Fibroblast of lung (primary cell): ENCODE data around the gene SLC49A4. TPM values are rescaled to one million over a fixed set of nuclear protein-coding genes. Genes with fewer than 3 reads are reported as not detected.

ENCODE experiments used
- DNase-seq, 2 donors: peaks; one replicate each; pipeline versions ENCODE4 v3.0.0 to v3.0.0-alpha.2; 2010; ENCODE audit warnings: low read depth in 2 of 2
- H2AFZ ChIP-seq: 2 replicates; pipeline ENCODE4 v1.5.1; 2012; ENCODE audit warnings: low read length, control low read depth, inconsistent platforms
- H3K27ac ChIP-seq: 2 replicates; pipeline ENCODE4 v1.5.1; 2011; ENCODE audit warnings: low read length, control low read depth; ENCODE audit not compliant: insufficient read depth
- H3K27me3 ChIP-seq: 2 replicates; pipeline ENCODE4 v1.5.1; 2011; ENCODE audit warnings: mild to moderate bottlenecking, low read length; ENCODE audit not compliant: control insufficient read depth, insufficient read depth
- H3K36me3 ChIP-seq: 2 replicates; pipeline ENCODE4 v1.5.1; 2011; ENCODE audit warnings: low read length; ENCODE audit not compliant: control insufficient read depth, insufficient read depth
- H3K4me1 ChIP-seq: 2 replicates; pipeline ENCODE4 v1.5.1; 2011; ENCODE audit warnings: low read length; ENCODE audit not compliant: control insufficient read depth, insufficient read depth; ENCODE audit errors: extremely low read depth
- H3K4me2 ChIP-seq: 2 replicates; pipeline ENCODE4 v1.5.1; 2011; ENCODE audit warnings: low read length, control low read depth; ENCODE audit not compliant: insufficient read depth; ENCODE audit errors: extremely low read depth
- H3K4me3 ChIP-seq, 4 experiments: fragments of 200-600 bp in 1 of 4; sonication (generic) in 1 of 4; replicated peaks in 1 of 4; 2 replicates each; pipeline ENCODE4 v1.5.1; 2011 to 2016; ENCODE audit warnings: low read length in 4 of 4, low read depth in 3 of 4, mild to moderate bottlenecking in 3 of 4, control low read depth in 2 of 4, inconsistent platforms in 1 of 4, mixed read lengths in 1 of 4; ENCODE audit not compliant: insufficient read depth in 1 of 4; ENCODE audit errors: control extremely low read depth in 1 of 4
- H3K79me2 ChIP-seq: 2 replicates; pipeline ENCODE4 v1.5.1; 2012; ENCODE audit warnings: mild to moderate bottlenecking, low read length, inconsistent platforms; ENCODE audit not compliant: control insufficient read depth, insufficient read depth
- H3K9ac ChIP-seq: 2 replicates; pipeline ENCODE4 v1.5.1; 2011; ENCODE audit warnings: mild to moderate bottlenecking, low read length, control low read depth; ENCODE audit not compliant: insufficient read depth
- H3K9me3 ChIP-seq: 2 replicates; pipeline ENCODE4 v1.5.1; 2012; ENCODE audit warnings: low read depth, low read length; ENCODE audit not compliant: control insufficient read depth, insufficient read depth
- H4K20me1 ChIP-seq: 2 replicates; pipeline ENCODE4 v1.5.1; 2011; ENCODE audit warnings: low read length; ENCODE audit not compliant: control insufficient read depth, insufficient read depth; ENCODE audit errors: extremely low read depth
- CTCF ChIP-seq, 2 donors: IDR thresholded peaks in 1 of 2; conservative IDR thresholded peaks in 1 of 2; 1 replicate in 1 of 2; 2 replicates in 1 of 2; pipeline ENCODE4 v1.5.1; 2011 to 2012; ENCODE audit warnings: low read length in 2 of 2, control low read depth in 1 of 2, inconsistent platforms in 1 of 2, low read depth in 1 of 2, mild to moderate bottlenecking in 1 of 2
- EZH2 ChIP-seq: IDR thresholded peaks from 2 replicates; pipeline ENCODE4 v1.5.1; 2012; ENCODE audit warnings: low read length, control low read depth, mild to moderate bottlenecking; ENCODE audit errors: missing control alignments
- polyA plus RNA-seq, 2 donors: library from polyadenylated mRNA; depleted of rRNA in 1 of 2; stranded (reverse) in 1 of 2; unstranded in 1 of 2; fragments of >200 nt; gene quantifications; 2 replicates each; pipeline ENCODE4 v1.2.1, GENCODE V29; 2011 to 2012; ENCODE audit warnings: missing spikeins in 1 of 2
- total RNA-seq: library from RNA; depleted of rRNA; stranded (reverse); fragments of >200 nt; gene quantifications from 2 replicates; pipeline ENCODE4 v1.2.1, GENCODE V29; 2014

The SLC49A4 gene
- total and polyA plus RNA-seq, 2 donors (not counting 1 experiment from before 2014, with no cell fraction given) = 14.5 to 20.6 TPM

GRCh38 chr3:122800031-122800430 is 5.2 kb downstream of the SLC49A4 start:
- no peaks in the 10 kb centered on the region for H3K36me3 ChIP-seq
- H3K4me3 ChIP-seq = no peak overlapping the region
- no peak for TF ChIP-seq CTCF (conservative IDR thresholded peaks at IDR 0.05 in 1 of 2, IDR thresholded peaks at IDR 0.05 in 1 of 2; ENCODE audit: low read depth in 1 of 2, low read length in 2 of 2)
- no peak for TF ChIP-seq EZH2
- H4K20me1 ChIP-seq = no peaks in the 10 kb centered on the region
- DNase-seq = no peak
- no peak overlapping the region for H3K27ac ChIP-seq
- no peak overlapping the region for H3K9ac ChIP-seq
- H3K4me1 ChIP-seq = no peaks in the 10 kb centered on the region
- H3K27me3 ChIP-seq = no peaks in the 10 kb centered on the region
- H3K9me3 ChIP-seq = no peaks in the 10 kb centered on the region
- H3K79me2 ChIP-seq = no peaks in the 10 kb centered on the region
- no peak overlapping the region for H2AFZ ChIP-seq
- H3K4me2 ChIP-seq = no peak overlapping the region

- Histone ChIP-seq H3K4me2 (no peak overlapping the region), H3K36me3 (no peaks in the 10 kb centered on the region), H3K27me3 (no peaks in the 10 kb centered on the region), H2AFZ (no peak overlapping the region), H3K9ac (no peak overlapping the region), H3K79me2 (no peaks in the 10 kb centered on the region), H3K9me3 (no peaks in the 10 kb centered on the region), H3K27ac (no peak overlapping the region), H4K20me1 (no peaks in the 10 kb centered on the region), H3K4me1 (no peaks in the 10 kb centered on the region), H3K4me3 (no peak overlapping the region)
- DNase-seq = no peak
- no peak for TF ChIP-seq CTCF (conservative IDR thresholded peaks at IDR 0.05 in 1 of 2, IDR thresholded peaks at IDR 0.05 in 1 of 2; ENCODE audit: low read depth in 1 of 2, low read length in 2 of 2)
- TF ChIP-seq EZH2 = no peak
Observed at GRCh38 chr3:122800706-122801237, 5.9 kb downstream of the SLC49A4 start.

GRCh38 chr3:122802323-122802722 is 7.5 kb downstream of the SLC49A4 start:
- Histone ChIP-seq H3K4me1 (no peaks in the 10 kb centered on the region), H3K9me3 (no peaks in the 10 kb centered on the region), H2AFZ (no peak overlapping the region), H4K20me1 (no peaks in the 10 kb centered on the region), H3K4me2 (no peak overlapping the region), H3K27ac (no peak overlapping the region), H3K9ac (no peak overlapping the region), H3K79me2 (no peaks in the 10 kb centered on the region), H3K27me3 (no peaks in the 10 kb centered on the region), H3K36me3 (no peaks in the 10 kb centered on the region), H3K4me3 (no peak overlapping the region)
- no peak for DNase-seq
- TF ChIP-seq CTCF (conservative IDR thresholded peaks at IDR 0.05 in 1 of 2, IDR thresholded peaks at IDR 0.05 in 1 of 2; ENCODE audit: low read depth in 1 of 2, low read length in 2 of 2) (no peak), EZH2 (no peak)
